ENCODE data around the gene GBGT1. TPM values are rescaled to one million over a fixed set of nuclear protein-coding genes. Genes with fewer than 3 reads are reported as not detected.

Gene GBGT1
- total and polyA plus RNA-seq, 2 donors (not counting 1 experiment from before 2014, with no cell fraction given): 2.6 to 4.1 TPM

GRCh38 chr9:133199648-133200321 lies 36.1 kb upstream of the GBGT1 start:
- no peaks in the 10 kb centered on the region for H3K27me3 ChIP-seq (ENCODE audit: control insufficient read depth, insufficient read depth, low read length)
- H3K36me3 ChIP-seq (ENCODE audit: control insufficient read depth, insufficient read depth, low read length): no peaks in the 10 kb centered on the region
- H3K9ac ChIP-seq (ENCODE audit: insufficient read depth, low read length): no peak overlapping the region
- no peak overlapping the region for H3K27ac ChIP-seq (ENCODE audit: insufficient read depth, low read length)
- no peak overlapping the region for H3K4me3 ChIP-seq (replicated peaks in 1 of 4; ENCODE audit: control extremely low read depth in 1 of 4, insufficient read depth in 1 of 4, low read depth in 3 of 4, low read length in 4 of 4)
- no peaks in the 10 kb centered on the region for H3K4me1 ChIP-seq (ENCODE audit: control insufficient read depth, extremely low read depth, insufficient read depth, low read length)
- H3K9me3 ChIP-seq (ENCODE audit: control insufficient read depth, insufficient read depth, low read depth, low read length): no peaks in the 10 kb centered on the region
- no peaks in the 10 kb centered on the region for H3K79me2 ChIP-seq (ENCODE audit: control insufficient read depth, insufficient read depth, low read length)
- no peak overlapping the region for H2AFZ ChIP-seq (ENCODE audit: low read length)
- H3K4me2 ChIP-seq (ENCODE audit: extremely low read depth, insufficient read depth, low read length): no peak overlapping the region
- H4K20me1 ChIP-seq (ENCODE audit: control insufficient read depth, extremely low read depth, insufficient read depth, low read length): no peaks in the 10 kb centered on the region
- TF ChIP-seq, protein P1, sequence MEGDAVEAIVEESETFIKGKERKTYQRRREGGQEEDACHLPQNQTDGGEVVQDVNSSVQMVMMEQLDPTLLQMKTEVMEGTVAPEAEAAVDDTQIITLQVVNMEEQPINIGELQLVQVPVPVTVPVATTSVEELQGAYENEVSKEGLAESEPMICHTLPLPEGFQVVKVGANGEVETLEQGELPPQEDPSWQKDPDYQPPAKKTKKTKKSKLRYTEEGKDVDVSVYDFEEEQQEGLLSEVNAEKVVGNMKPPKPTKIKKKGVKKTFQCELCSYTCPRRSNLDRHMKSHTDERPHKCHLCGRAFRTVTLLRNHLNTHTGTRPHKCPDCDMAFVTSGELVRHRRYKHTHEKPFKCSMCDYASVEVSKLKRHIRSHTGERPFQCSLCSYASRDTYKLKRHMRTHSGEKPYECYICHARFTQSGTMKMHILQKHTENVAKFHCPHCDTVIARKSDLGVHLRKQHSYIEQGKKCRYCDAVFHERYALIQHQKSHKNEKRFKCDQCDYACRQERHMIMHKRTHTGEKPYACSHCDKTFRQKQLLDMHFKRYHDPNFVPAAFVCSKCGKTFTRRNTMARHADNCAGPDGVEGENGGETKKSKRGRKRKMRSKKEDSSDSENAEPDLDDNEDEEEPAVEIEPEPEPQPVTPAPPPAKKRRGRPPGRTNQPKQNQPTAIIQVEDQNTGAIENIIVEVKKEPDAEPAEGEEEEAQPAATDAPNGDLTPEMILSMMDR (conservative IDR thresholded peaks at IDR 0.05 in 1 of 2, IDR thresholded peaks at IDR 0.05 in 1 of 2; ENCODE audit: low read depth in 1 of 2, low read length in 2 of 2): no peak
- TF ChIP-seq EZH2 (IDR thresholded peaks at IDR 0.05; ENCODE audit: low read length, missing control alignments): no peak
- no peak for DNase-seq (ENCODE audit: low read depth in 2 of 2)

- TF ChIP-seq EZH2 (IDR thresholded peaks at IDR 0.05; ENCODE audit: low read length, missing control alignments): no peak
- TF ChIP-seq, protein P1 (conservative IDR thresholded peaks at IDR 0.05 in 1 of 2, IDR thresholded peaks at IDR 0.05 in 1 of 2; ENCODE audit: low read depth in 1 of 2, low read length in 2 of 2): no peak
- Histone ChIP-seq H3K9me3 (ENCODE audit: control insufficient read depth, insufficient read depth, low read depth, low read length) (no peaks in the 10 kb centered on the region), H3K4me3 (replicated peaks in 1 of 4; ENCODE audit: control extremely low read depth in 1 of 4, insufficient read depth in 1 of 4, low read depth in 3 of 4, low read length in 4 of 4) (no peak overlapping the region), H3K36me3 (ENCODE audit: control insufficient read depth, insufficient read depth, low read length) (no peaks in the 10 kb centered on the region), H3K79me2 (ENCODE audit: control insufficient read depth, insufficient read depth, low read length) (no peaks in the 10 kb centered on the region), H3K4me2 (ENCODE audit: extremely low read depth, insufficient read depth, low read length) (no peak overlapping the region), H2AFZ (ENCODE audit: low read length) (no peak overlapping the region), H4K20me1 (ENCODE audit: control insufficient read depth, extremely low read depth, insufficient read depth, low read length) (no peaks in the 10 kb centered on the region), H3K27ac (ENCODE audit: insufficient read depth, low read length) (no peak overlapping the region), H3K9ac (ENCODE audit: insufficient read depth, low read length) (no peak overlapping the region), H3K4me1 (ENCODE audit: control insufficient read depth, extremely low read depth, insufficient read depth, low read length) (no peaks in the 10 kb centered on the region), H3K27me3 (ENCODE audit: control insufficient read depth, insufficient read depth, low read length) (no peaks in the 10 kb centered on the region)
- DNase-seq (ENCODE audit: low read depth in 2 of 2): no peak
Measured at GRCh38 chr9:133195029-133195428, 31.3 kb upstream of the GBGT1 start.

DNA sequence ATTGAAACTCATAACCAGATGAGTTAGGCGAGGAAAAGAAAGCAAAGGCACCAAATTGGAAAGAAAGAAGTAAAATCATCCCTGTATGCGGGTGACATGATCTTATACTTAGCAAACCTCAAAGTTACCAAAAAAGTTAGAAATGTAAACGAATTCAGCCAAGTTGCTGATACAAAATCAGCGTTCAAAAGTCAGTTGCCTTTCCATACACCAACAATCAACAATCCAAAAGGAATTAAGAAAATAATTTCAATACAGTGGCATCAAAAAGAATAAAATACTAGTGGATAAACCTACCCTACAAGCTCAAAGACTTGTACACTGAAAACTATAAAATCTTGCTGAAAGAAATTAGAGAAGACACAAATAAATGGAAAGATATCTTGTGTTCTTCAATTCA lies 30.9 kb upstream of the GBGT1 start:
- H3K9me3 ChIP-seq (ENCODE audit: control insufficient read depth, insufficient read depth, low read depth, low read length): no peaks in the 10 kb centered on the region
- H2AFZ ChIP-seq (ENCODE audit: low read length): no peak overlapping the region
- H4K20me1 ChIP-seq (ENCODE audit: control insufficient read depth, extremely low read depth, insufficient read depth, low read length): no peaks in the 10 kb centered on the region
- TF ChIP-seq, protein P1 (conservative IDR thresholded peaks at IDR 0.05 in 1 of 2, IDR thresholded peaks at IDR 0.05 in 1 of 2; ENCODE audit: low read depth in 1 of 2, low read length in 2 of 2): no peak
- TF ChIP-seq EZH2 (IDR thresholded peaks at IDR 0.05; ENCODE audit: low read length, missing control alignments): no peak
- no peaks in the 10 kb centered on the region for H3K79me2 ChIP-seq (ENCODE audit: control insufficient read depth, insufficient read depth, low read length)
- no peaks in the 10 kb centered on the region for H3K36me3 ChIP-seq (ENCODE audit: control insufficient read depth, insufficient read depth, low read length)
- no peak overlapping the region for H3K4me2 ChIP-seq (ENCODE audit: extremely low read depth, insufficient read depth, low read length)
- DNase-seq (ENCODE audit: low read depth in 2 of 2): no peak
- no peaks in the 10 kb centered on the region for H3K4me1 ChIP-seq (ENCODE audit: control insufficient read depth, extremely low read depth, insufficient read depth, low read length)
- H3K27ac ChIP-seq (ENCODE audit: insufficient read depth, low read length): no peak overlapping the region
- no peak overlapping the region for H3K9ac ChIP-seq (ENCODE audit: insufficient read depth, low read length)
- H3K4me3 ChIP-seq (replicated peaks in 1 of 4; ENCODE audit: control extremely low read depth in 1 of 4, insufficient read depth in 1 of 4, low read depth in 3 of 4, low read length in 4 of 4): no peak overlapping the region
- H3K27me3 ChIP-seq (ENCODE audit: control insufficient read depth, insufficient read depth, low read length): no peaks in the 10 kb centered on the region

Measured in fibroblast of lung (primary cell).